OCI-LY3 (cell line): ENCODE results near the gene RNF227.

Experiments
- H2AFZ ChIP-seq: fragments of 200-600, 300-600 bp; shearing (Covaris generic); 2 replicates; pipeline ENCODE4 v1.6.0; 2014; ENCODE audit warnings: antibody characterized with exemption, low read depth, low read length
- H3K27ac ChIP-seq: fragments of 200-600, 300-600 bp; sonication (generic); 2 replicates; pipeline ENCODE4 v1.5.1; 2014; ENCODE audit warnings: mild to moderate bottlenecking, low read length, moderate library complexity, mixed read lengths
- H3K27me3 ChIP-seq: fragments of 200-600, 300-600 bp; sonication (generic); 2 replicates; pipeline ENCODE4 v1.6.1; 2014; ENCODE audit warnings: low read depth, low read length, mixed read lengths
- H3K36me3 ChIP-seq: fragments of 200-600, 300-600 bp; sonication (generic); replicated peaks from 2 replicates; pipeline ENCODE3; 2014; ENCODE audit warnings: low read depth, low read length, mixed read lengths
- H3K4me1 ChIP-seq: fragments of 300-600, 200-600 bp; sonication (generic); 2 replicates; pipeline ENCODE4 v1.6.1; 2014; ENCODE audit warnings: low read length, mixed read lengths
- H3K4me2 ChIP-seq: fragments of 200-600, 300-600 bp; sonication (generic); 2 replicates; pipeline ENCODE4 v1.6.1; 2014; ENCODE audit warnings: low read length, mixed read lengths
- H3K4me3 ChIP-seq: fragments of 300-600, 200-600 bp; sonication (generic); 2 replicates; pipeline ENCODE4 v1.5.1; 2014; ENCODE audit warnings: antibody characterized with exemption, mild to moderate bottlenecking, low read length, moderate library complexity
- H3K79me2 ChIP-seq: fragments of 300-600, 200-600 bp; shearing (Covaris generic); 2 replicates; pipeline ENCODE4 v1.6.1; 2014; ENCODE audit warnings: mild to moderate bottlenecking, low read length, mixed read lengths
- H3K9ac ChIP-seq: fragments of 300-600, 200-600 bp; shearing (Covaris generic); 2 replicates; pipeline ENCODE4 v1.6.0; 2014; ENCODE audit warnings: mild to moderate bottlenecking, low read length, moderate library complexity
- H3K9me3 ChIP-seq: fragments of 200-600, 300-600 bp; shearing (Covaris generic); 2 replicates; pipeline ENCODE4 v1.6.1; 2014; ENCODE audit warnings: low read length, mixed read lengths; ENCODE audit not compliant: insufficient read depth
- H4K20me1 ChIP-seq: fragments of 200-600, 300-600 bp; sonication (generic); 2 replicates; pipeline ENCODE4 v1.6.1; 2016; ENCODE audit warnings: low read length, mixed read lengths; ENCODE audit not compliant: insufficient read depth
- EZH2phosphoT487 ChIP-seq: fragments of 200-600 bp; shearing (Covaris generic); IDR thresholded peaks from 2 replicates; pipeline ENCODE4 v1.6.1; 2018; ENCODE audit warnings: antibody characterized with exemption, mixed run types, low read depth
- TF ChIP-seq, protein P1 (sequence below): fragments of 200-600, 300-600 bp; sonication (generic); IDR thresholded peaks from 2 replicates; pipeline ENCODE4 v1.5.1; 2014; ENCODE audit warnings: antibody characterized with exemption, low read length, low read depth

The RNF227 gene

DNA sequence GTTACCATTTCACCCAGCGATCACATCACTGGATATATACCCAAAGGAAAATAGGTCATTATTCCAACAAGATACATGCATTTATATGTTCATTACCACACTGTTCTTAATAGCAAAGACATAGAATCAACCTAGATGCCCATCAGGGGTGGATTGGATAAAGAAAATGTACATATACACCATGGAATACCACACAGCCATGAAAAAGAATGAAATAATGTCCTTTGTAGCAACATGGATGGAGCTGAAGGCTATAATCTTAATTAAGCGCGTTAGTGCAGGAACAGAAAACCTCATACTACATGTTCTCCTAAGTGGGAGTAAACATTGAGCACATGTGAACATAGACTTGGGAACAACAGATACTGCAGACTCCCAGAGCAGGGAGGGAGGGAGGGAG is 34.5 kb upstream of the RNF227 start:
- H3K9ac ChIP-seq, result no peak overlapping the region
- peaks cover 24% of the 10 kb centered on the region for H3K4me1 ChIP-seq
- no peak overlapping the region for H3K4me2 ChIP-seq
- no peaks in the 10 kb centered on the region for H4K20me1 ChIP-seq
- H3K9me3 ChIP-seq, result no peaks in the 10 kb centered on the region
- H3K79me2 ChIP-seq, result no peaks in the 10 kb centered on the region
- H3K27me3 ChIP-seq, result no peaks in the 10 kb centered on the region
- no peak overlapping the region for H3K27ac ChIP-seq
- no peak overlapping the region for H3K4me3 ChIP-seq
- no peak overlapping the region for H2AFZ ChIP-seq
- H3K36me3 ChIP-seq, result peaks cover 9% of the 10 kb centered on the region
- TF ChIP-seq, protein P1, sequence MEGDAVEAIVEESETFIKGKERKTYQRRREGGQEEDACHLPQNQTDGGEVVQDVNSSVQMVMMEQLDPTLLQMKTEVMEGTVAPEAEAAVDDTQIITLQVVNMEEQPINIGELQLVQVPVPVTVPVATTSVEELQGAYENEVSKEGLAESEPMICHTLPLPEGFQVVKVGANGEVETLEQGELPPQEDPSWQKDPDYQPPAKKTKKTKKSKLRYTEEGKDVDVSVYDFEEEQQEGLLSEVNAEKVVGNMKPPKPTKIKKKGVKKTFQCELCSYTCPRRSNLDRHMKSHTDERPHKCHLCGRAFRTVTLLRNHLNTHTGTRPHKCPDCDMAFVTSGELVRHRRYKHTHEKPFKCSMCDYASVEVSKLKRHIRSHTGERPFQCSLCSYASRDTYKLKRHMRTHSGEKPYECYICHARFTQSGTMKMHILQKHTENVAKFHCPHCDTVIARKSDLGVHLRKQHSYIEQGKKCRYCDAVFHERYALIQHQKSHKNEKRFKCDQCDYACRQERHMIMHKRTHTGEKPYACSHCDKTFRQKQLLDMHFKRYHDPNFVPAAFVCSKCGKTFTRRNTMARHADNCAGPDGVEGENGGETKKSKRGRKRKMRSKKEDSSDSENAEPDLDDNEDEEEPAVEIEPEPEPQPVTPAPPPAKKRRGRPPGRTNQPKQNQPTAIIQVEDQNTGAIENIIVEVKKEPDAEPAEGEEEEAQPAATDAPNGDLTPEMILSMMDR, result no peak
- TF ChIP-seq EZH2phosphoT487, result no peak

DNA sequence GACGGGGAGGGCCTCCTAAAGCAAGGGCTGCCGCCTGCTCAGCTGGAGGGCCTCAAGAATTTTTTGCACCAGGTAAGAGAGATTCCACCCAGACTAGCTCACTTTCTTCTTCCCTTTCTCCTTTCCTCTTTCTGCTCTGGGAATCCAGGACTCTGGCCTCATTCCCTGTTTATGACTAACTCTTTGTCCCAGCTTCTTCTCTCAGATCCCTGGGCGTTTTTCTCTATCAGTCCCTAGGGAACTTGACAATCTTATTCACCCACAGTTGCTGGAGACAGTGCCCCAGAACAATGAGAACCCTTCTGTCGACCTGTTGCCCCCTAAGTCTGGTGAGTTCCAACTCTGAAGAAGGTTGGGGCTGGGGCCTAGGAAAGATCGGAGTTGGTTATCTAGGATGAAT is 31.6 kb upstream of the RNF227 start:
- H4K20me1 ChIP-seq, result no peaks in the 10 kb centered on the region
- H3K36me3 ChIP-seq, result peaks cover 31% of the 10 kb centered on the region
- no peak overlapping the region for H3K27ac ChIP-seq
- no peak overlapping the region for H3K4me3 ChIP-seq
- H2AFZ ChIP-seq, result no peak overlapping the region
- H3K4me1 ChIP-seq, result peaks cover 19% of the 10 kb centered on the region
- no peaks in the 10 kb centered on the region for H3K9me3 ChIP-seq
- no peak for TF ChIP-seq EZH2phosphoT487
- TF ChIP-seq, protein P1, result no peak
- H3K9ac ChIP-seq, result no peak overlapping the region
- H3K79me2 ChIP-seq, result no peaks in the 10 kb centered on the region
- H3K27me3 ChIP-seq, result no peaks in the 10 kb centered on the region
- no peak overlapping the region for H3K4me2 ChIP-seq

DNA sequence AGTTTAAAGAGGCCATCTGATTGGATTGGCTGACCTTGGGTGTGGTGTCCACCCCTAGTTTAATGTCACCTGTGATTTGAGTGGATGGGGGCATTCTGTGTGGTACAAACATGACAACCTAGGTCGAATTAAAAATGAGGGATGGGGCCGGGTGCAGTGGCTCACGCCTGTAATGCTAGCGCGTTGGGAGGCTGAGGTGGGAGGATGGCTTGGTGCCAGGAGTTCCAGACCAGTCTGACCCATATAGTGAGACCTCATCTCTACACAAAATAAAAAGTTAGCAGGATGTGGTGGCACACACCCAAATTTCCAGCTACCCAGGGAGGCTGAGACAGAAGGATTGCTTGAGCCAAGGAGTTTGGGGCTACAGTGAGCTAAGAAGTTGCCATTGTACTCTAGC is 30.4 kb upstream of the RNF227 start:
- H3K9ac ChIP-seq, result no peak overlapping the region
- H3K27me3 ChIP-seq, result no peaks in the 10 kb centered on the region
- H3K4me1 ChIP-seq, result peaks cover 12% of the 10 kb centered on the region
- no peaks in the 10 kb centered on the region for H4K20me1 ChIP-seq
- H3K4me3 ChIP-seq, result no peak overlapping the region
- TF ChIP-seq EZH2phosphoT487, result no peak
- TF ChIP-seq, protein P1, result no peak
- peaks cover 31% of the 10 kb centered on the region for H3K36me3 ChIP-seq
- H2AFZ ChIP-seq, result no peak overlapping the region
- no peak overlapping the region for H3K4me2 ChIP-seq
- H3K79me2 ChIP-seq, result no peaks in the 10 kb centered on the region
- no peak overlapping the region for H3K27ac ChIP-seq
- H3K9me3 ChIP-seq, result no peaks in the 10 kb centered on the region

DNA sequence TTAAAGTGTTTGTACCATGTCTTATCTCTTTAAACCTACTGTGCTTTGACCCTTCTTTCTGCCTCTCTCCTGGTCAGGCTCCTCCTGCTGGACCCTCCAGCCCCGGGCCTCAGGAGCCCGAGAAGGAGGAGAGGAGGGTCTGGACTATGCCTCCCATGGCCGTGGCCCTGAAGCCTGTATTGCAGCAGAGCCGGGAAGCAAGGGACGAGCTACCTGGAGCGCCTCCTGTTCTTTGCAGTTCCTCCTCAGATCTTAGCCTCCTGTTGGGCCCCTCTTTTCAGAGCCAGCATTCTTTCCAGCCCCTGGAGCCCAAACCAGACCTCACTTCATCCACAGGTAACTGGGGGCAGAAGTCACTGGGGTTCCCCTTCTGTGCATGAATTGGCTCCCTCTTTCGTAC is 29.6 kb upstream of the RNF227 start:
- Histone ChIP-seq H3K27ac (no peak overlapping the region), H3K36me3 (peaks cover 31% of the 10 kb centered on the region), H3K4me2 (no peak overlapping the region), H3K79me2 (no peaks in the 10 kb centered on the region), H3K27me3 (no peaks in the 10 kb centered on the region), H4K20me1 (no peaks in the 10 kb centered on the region), H3K4me3 (no peak overlapping the region), H2AFZ (no peak overlapping the region), H3K4me1 (peaks cover 7% of the 10 kb centered on the region; the same call in 1 of the 2 replicates), H3K9ac (no peak overlapping the region), H3K9me3 (no peaks in the 10 kb centered on the region)
- TF ChIP-seq, protein P1, result no peak
- no peak for TF ChIP-seq EZH2phosphoT487
